ENCODE measurements around the gene HOXA3.

The HOXA3 gene

DNA sequence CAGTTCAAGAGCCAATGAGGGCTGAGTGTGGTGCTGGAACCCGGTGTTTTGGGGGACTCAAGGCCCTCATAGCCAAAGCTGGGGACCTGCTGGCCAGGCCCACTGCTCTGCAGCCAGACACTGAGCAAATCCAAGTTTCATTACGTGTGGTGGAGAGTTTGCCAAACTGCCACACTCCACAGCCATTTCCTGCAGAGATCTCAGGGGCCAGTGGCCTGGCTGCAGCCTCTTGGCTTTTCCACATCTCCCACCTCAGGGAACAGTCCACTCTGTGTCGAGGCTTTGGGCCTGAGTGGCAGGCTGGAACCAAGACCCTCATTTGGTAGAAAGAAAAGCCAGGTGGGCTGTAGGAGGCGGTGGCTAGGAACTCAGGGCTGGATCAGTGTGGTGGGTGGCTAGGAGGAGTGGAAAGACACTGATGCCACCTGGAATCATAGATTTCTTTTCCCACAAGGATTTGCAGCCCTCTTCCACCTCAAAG lies 29.5 kb upstream of the HOXA3 start:
- Histone ChIP-seq H3K27me3 (ENCODE audit: insufficient read depth, low read length) (peaks cover 85% of the 10 kb centered on the region), H3K27ac (ENCODE audit: low read depth, low read length) (no peak overlapping the region), H3K36me3 (ENCODE audit: insufficient read depth, low read length) (no peaks in the 10 kb centered on the region), H3K4me3 (ENCODE audit: low read depth, low read length) (no peak overlapping the region), H2AFZ (ENCODE audit: low read length, unreplicated experiment) (no peak overlapping the region), H3K4me1 (ENCODE audit: control insufficient read depth, insufficient read depth, low read length, unreplicated experiment) (peaks cover 3% of the 10 kb centered on the region), H3K79me2 (ENCODE audit: control insufficient read depth, insufficient read depth, low read length, unreplicated experiment) (no peaks in the 10 kb centered on the region)

DNA sequence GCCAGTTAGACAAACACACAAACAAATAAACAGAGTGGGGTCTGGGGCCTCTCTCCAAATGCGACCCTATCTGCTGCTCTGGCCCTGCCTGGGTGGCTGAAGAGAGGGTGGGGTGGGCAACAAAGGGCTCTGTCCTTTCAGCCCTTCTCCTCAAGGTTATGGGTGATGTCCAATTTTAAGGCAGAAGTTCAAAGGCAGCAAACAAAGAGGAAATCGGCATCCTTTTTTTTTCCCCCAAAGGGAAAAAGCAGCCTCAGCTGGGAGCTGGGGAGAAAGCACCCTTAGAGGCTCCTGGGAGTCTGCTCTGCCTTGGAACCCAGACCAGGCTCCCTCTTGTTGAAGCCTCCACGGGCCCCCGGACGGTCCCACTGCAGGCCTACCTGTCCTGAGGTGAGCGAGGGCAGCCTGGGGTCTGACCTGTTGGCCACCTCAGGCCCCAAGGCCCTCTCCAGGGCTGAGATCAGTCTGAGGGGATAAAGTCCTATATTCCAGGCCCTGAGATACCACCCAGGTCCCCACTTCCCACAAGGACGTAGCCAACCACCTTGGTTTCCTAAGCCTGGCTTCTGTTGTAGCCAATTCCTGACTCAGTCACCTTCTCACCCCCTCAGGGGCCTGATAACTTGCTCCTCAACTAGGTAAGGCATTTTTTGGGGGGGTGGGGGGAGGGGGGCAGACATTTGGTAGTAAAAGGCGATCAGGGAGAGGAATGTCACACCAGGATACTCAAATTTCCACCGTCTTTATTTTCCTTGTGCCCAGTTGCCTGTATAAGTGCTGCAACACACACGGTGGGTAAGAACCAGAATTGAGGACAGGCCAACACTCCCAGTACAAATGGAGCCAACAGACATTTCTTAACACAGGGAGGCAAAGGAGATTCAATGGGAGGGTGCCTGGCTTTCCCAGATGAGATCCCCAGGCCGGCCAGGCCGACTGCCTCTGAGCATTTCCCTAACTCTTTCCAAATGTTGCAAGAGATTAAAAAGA lies 28.3 kb upstream of the HOXA3 start:
- H3K79me2 ChIP-seq (ENCODE audit: control insufficient read depth, insufficient read depth, low read length, unreplicated experiment): no peaks in the 10 kb centered on the region
- H3K4me3 ChIP-seq (ENCODE audit: low read depth, low read length): no peak overlapping the region
- H3K27ac ChIP-seq (ENCODE audit: low read depth, low read length): no peak overlapping the region
- H2AFZ ChIP-seq (ENCODE audit: low read length, unreplicated experiment): no peak overlapping the region
- H3K4me1 ChIP-seq (ENCODE audit: control insufficient read depth, insufficient read depth, low read length, unreplicated experiment): peaks cover 3% of the 10 kb centered on the region
- peaks cover 85% of the 10 kb centered on the region for H3K27me3 ChIP-seq (ENCODE audit: insufficient read depth, low read length)
- no peaks in the 10 kb centered on the region for H3K36me3 ChIP-seq (ENCODE audit: insufficient read depth, low read length)

DNA sequence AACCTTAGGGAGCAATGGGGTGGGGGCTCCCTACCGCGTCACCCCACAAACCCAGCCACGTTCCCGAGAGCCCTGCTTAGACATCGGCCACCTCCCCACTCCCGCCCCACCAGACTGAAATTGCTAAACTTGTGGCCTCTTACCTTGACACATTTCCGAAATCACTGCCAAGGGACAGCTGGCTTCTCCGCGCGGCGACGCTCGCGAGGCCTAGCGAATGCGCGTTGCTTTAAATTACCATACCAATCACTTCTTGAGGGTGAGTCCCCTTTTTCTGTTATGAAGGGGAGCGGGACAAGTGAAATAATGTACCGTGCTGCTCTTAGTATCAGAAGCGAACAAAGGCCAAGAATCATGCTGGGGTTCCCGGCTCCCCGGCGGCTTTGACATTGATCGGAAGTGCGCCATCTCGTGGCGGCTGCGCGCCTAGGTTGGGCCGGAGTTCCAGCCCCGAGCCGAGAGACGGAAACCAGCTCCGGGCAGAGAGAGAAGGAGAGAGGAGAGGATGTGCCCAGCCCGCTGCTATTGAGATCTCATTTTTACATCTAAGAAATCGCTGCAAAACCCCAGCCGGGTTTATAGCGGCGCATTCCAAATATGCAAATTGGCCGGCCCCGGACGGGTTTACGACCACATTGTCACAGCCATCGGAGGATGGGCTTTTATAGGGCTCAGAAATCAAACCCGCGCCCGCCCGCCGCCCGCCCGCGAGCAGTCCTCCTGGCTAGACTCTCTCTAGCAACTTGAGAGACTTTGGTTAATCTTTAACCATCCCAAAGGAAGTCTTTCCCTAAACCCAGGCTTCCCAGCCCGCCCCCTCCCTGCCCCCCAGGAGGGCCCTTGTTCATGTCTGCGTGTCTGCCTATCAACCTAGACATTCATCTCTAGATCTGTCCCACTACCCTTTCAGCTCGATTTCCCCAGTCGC lies 27.4 kb upstream of the HOXA3 start:
- Histone ChIP-seq H3K79me2 (ENCODE audit: control insufficient read depth, insufficient read depth, low read length, unreplicated experiment) (no peaks in the 10 kb centered on the region), H3K4me3 (ENCODE audit: low read depth, low read length) (peak overlapping the region; percentile 54), H2AFZ (ENCODE audit: low read length, unreplicated experiment) (no peak overlapping the region), H3K27ac (ENCODE audit: low read depth, low read length) (no peak overlapping the region), H3K4me1 (ENCODE audit: control insufficient read depth, insufficient read depth, low read length, unreplicated experiment) (peaks cover 3% of the 10 kb centered on the region), H3K36me3 (ENCODE audit: insufficient read depth, low read length) (no peaks in the 10 kb centered on the region), H3K27me3 (ENCODE audit: insufficient read depth, low read length) (peaks cover 85% of the 10 kb centered on the region)

DNA sequence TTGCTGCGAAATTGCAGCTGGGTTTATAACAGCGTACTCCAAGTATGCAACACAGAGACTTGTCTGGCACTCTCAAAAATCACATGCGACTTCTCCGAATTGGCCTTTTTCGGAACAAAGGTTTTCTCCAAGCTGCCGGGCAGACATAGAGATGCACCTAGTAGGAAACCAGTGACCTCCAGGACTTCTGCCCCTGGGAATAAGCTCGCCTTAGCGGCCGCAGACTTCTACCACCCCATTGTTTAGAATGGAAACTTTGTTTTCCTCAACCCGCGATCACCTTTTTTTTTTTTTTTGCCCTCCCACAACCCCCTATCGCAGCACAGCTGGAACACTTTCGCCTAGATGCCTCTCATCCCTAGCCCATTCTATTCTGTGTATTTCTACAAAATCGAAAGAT lies 26.6 kb upstream of the HOXA3 start:
- H3K27me3 ChIP-seq (ENCODE audit: insufficient read depth, low read length): peaks cover 86% of the 10 kb centered on the region
- peak overlapping the region; percentile 54; the same call in 1 of the 2 replicates for H3K4me3 ChIP-seq (ENCODE audit: low read depth, low read length)
- H3K36me3 ChIP-seq (ENCODE audit: insufficient read depth, low read length): no peaks in the 10 kb centered on the region
- H2AFZ ChIP-seq (ENCODE audit: low read length, unreplicated experiment): no peak overlapping the region
- peaks cover 3% of the 10 kb centered on the region for H3K4me1 ChIP-seq (ENCODE audit: control insufficient read depth, insufficient read depth, low read length, unreplicated experiment)
- H3K79me2 ChIP-seq (ENCODE audit: control insufficient read depth, insufficient read depth, low read length, unreplicated experiment): no peaks in the 10 kb centered on the region
- no peak overlapping the region for H3K27ac ChIP-seq (ENCODE audit: low read depth, low read length)

DNA sequence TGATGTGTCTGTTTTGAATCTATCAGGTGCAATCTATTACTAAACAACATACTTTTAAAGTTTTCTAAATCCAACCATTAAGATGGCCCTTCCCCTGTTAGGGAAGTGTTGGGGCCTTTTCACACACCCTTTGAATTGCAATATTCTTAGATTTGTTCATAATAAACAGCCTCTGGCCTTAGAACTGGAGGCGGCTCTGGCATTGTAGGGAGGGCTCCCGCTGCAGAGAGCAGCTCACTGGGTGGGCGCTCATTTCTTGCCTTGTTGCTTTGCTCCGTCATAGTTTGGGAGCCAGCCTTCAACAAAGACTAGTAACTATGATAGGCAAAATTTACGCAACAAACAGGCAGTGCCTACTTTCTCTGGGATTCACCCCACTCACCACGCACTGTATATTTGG lies 26.0 kb upstream of the HOXA3 start:
- Histone ChIP-seq H3K4me3 (ENCODE audit: low read depth, low read length) (no peak overlapping the region), H3K79me2 (ENCODE audit: control insufficient read depth, insufficient read depth, low read length, unreplicated experiment) (no peaks in the 10 kb centered on the region), H2AFZ (ENCODE audit: low read length, unreplicated experiment) (no peak overlapping the region), H3K4me1 (ENCODE audit: control insufficient read depth, insufficient read depth, low read length, unreplicated experiment) (peaks cover 3% of the 10 kb centered on the region), H3K36me3 (ENCODE audit: insufficient read depth, low read length) (no peaks in the 10 kb centered on the region), H3K27ac (ENCODE audit: low read depth, low read length) (no peak overlapping the region), H3K27me3 (ENCODE audit: insufficient read depth, low read length) (peaks cover 86% of the 10 kb centered on the region)

DNA sequence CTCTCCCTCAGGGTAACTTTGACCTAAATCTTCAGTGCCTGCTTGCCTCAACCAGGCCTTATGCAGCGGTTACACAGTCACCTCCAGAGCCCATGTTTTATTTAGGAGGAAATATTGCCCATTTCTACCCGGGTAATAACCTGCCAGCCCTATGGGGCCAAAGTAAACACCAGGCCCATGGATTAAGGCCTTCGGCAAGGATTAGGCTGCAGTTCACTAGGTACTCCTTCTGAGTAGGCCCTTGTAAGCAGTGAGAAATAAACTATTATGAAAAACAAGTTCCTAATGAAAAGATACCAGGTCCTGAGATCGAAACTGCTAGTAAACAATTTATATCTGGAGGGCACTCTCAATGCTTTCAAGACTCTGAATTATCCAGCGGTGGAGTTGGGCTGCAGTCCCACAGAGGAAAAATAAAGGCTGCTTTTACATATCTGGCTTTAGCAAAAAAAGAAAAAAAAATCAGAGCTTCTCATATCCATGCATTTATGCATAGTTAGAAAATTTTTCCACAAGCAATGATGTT lies 25.5 kb upstream of the HOXA3 start:
- Histone ChIP-seq H3K4me1 (ENCODE audit: control insufficient read depth, insufficient read depth, low read length, unreplicated experiment) (peaks cover 3% of the 10 kb centered on the region), H2AFZ (ENCODE audit: low read length, unreplicated experiment) (no peak overlapping the region), H3K79me2 (ENCODE audit: control insufficient read depth, insufficient read depth, low read length, unreplicated experiment) (no peaks in the 10 kb centered on the region), H3K27me3 (ENCODE audit: insufficient read depth, low read length) (peaks cover 86% of the 10 kb centered on the region), H3K36me3 (ENCODE audit: insufficient read depth, low read length) (no peaks in the 10 kb centered on the region), H3K27ac (ENCODE audit: low read depth, low read length) (no peak overlapping the region), H3K4me3 (ENCODE audit: low read depth, low read length) (no peak overlapping the region)

DNA sequence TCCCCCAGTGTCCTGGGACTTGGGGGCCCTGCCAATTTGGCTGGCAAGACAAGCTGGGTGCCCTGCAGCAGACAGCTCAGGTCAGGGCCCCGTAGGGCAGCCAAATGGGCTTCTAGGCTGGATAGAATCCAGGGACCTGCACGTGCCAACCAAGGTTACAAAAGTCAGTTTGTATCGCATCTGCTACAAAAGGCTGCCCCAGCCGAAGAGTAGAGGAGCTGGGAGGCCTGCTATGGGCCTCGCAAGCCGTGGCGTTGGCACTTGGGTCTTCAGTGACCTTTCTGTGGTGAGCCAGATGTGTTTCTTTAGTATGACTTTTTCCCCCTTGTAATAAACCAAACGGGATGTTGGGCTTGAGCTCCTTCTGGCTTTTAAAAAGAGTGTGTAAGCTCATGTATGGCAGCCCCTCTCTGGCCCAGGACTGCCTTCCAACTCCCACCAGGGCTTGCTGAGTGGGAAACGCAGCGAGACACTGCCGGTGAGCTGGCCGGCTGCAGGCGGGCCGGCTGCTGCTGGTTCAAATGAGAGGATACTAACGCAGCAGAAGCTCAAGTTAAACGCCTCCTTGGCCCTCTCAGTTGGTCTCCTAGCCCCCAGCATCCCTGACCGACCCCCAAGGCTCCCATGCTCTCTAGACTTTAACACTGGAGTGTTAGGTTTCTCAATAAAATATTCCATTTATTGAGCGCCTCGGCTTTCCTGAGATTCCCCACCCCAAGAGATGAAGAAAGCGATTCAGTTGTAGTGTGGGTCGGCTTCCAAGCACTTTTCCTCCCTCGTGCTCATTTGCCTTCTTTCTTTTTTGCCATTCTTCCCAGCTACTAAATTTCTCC lies 24.8 kb upstream of the HOXA3 start:
- Histone ChIP-seq H3K27ac (ENCODE audit: low read depth, low read length) (no peak overlapping the region), H3K79me2 (ENCODE audit: control insufficient read depth, insufficient read depth, low read length, unreplicated experiment) (no peaks in the 10 kb centered on the region), H3K4me3 (ENCODE audit: low read depth, low read length) (no peak overlapping the region), H3K36me3 (ENCODE audit: insufficient read depth, low read length) (no peaks in the 10 kb centered on the region), H2AFZ (ENCODE audit: low read length, unreplicated experiment) (no peak overlapping the region), H3K27me3 (ENCODE audit: insufficient read depth, low read length) (peaks cover 86% of the 10 kb centered on the region), H3K4me1 (ENCODE audit: control insufficient read depth, insufficient read depth, low read length, unreplicated experiment) (peaks cover 3% of the 10 kb centered on the region)

DNA sequence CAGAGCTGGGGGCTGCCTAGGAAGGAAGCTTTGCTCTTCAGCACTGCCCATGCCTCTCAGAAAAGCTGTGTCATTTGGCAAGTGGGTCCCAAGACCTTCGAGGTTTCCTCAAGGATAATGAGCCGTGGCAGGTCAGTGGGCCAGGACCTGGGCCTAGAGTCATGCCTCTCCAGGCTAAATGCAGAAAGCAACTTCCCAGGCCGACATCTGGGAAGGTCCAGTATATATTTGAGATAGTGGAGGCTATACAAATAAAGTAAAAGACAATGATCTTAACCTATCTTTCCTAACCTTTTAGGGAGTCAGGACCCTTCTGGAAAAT lies 24.1 kb upstream of the HOXA3 start:
- Histone ChIP-seq H3K27me3 (ENCODE audit: insufficient read depth, low read length) (peaks cover 87% of the 10 kb centered on the region), H3K4me1 (ENCODE audit: control insufficient read depth, insufficient read depth, low read length, unreplicated experiment) (peaks cover 3% of the 10 kb centered on the region), H3K79me2 (ENCODE audit: control insufficient read depth, insufficient read depth, low read length, unreplicated experiment) (no peaks in the 10 kb centered on the region), H3K27ac (ENCODE audit: low read depth, low read length) (no peak overlapping the region), H2AFZ (ENCODE audit: low read length, unreplicated experiment) (no peak overlapping the region), H3K4me3 (ENCODE audit: low read depth, low read length) (no peak overlapping the region), H3K36me3 (ENCODE audit: insufficient read depth, low read length) (no peaks in the 10 kb centered on the region)

- H3K36me3 ChIP-seq (ENCODE audit: insufficient read depth, low read length): no peaks in the 10 kb centered on the region
- H3K27ac ChIP-seq (ENCODE audit: low read depth, low read length): no peak overlapping the region
- H3K4me3 ChIP-seq (ENCODE audit: low read depth, low read length): no peak overlapping the region
- H3K27me3 ChIP-seq (ENCODE audit: insufficient read depth, low read length): peaks cover 93% of the 10 kb centered on the region
- peaks cover 3% of the 10 kb centered on the region for H3K4me1 ChIP-seq (ENCODE audit: control insufficient read depth, insufficient read depth, low read length, unreplicated experiment)
- no peak overlapping the region for H2AFZ ChIP-seq (ENCODE audit: low read length, unreplicated experiment)
- no peaks in the 10 kb centered on the region for H3K79me2 ChIP-seq (ENCODE audit: control insufficient read depth, insufficient read depth, low read length, unreplicated experiment)
Measured at GRCh38 chr7:27175626-27176523, 23.5 kb upstream of the HOXA3 start.

Measured in ACC112 (cell line).